HepG2 (cell line): ENCODE measurements around the gene THOC7. TPM values are rescaled to one million over a fixed set of nuclear protein-coding genes. Genes with fewer than 3 reads are reported as not detected.

Experiments
- ATF4 ChIP-seq, 2 experiments: fragments of 450-650 bp in 1 of 2; sonication (generic) in 1 of 2; formaldehyde crosslinking; IDR thresholded peaks; 2 replicates each; pipeline versions ENCODE4 v1.5.0 to v1.8.0; 2020 to 2022; ENCODE audit warnings: mild to moderate bottlenecking in 1 of 2, missing genetic modification reagents in 1 of 2
- BRCA1 ChIP-seq: sonication (generic); formaldehyde crosslinking; IDR thresholded peaks from 2 replicates; pipeline ENCODE4 v1.4.0; 2020; ENCODE audit warnings: missing genetic modification reagents
- CENPT ChIP-seq: sonication (generic); formaldehyde crosslinking; IDR thresholded peaks from 2 replicates; pipeline ENCODE4 v1.8.0; 2022; ENCODE audit warnings: low read depth, mild to moderate bottlenecking, moderate library complexity, missing genetic modification reagents
- FOXA3 ChIP-seq: IDR thresholded peaks from 2 replicates; pipeline ENCODE4 v1.6.1; 2016; ENCODE audit warnings: missing genetic modification reagents, missing compliant biosample characterization
- GATAD2A ChIP-seq: IDR thresholded peaks from 2 replicates; pipeline ENCODE4 v1.6.1; 2016
- HCFC1 ChIP-seq: fragments of 150-350 bp; IDR thresholded peaks from 2 replicates; pipeline ENCODE4 v1.6.1; 2014; ENCODE audit warnings: low read depth, low read length
- NFE2 ChIP-seq: sonication (generic); formaldehyde crosslinking; IDR thresholded peaks from 2 replicates; pipeline ENCODE4 v1.4.0; 2020; ENCODE audit warnings: missing genetic modification reagents
- PATZ1 ChIP-seq: sonication (generic); formaldehyde crosslinking; IDR thresholded peaks from 2 replicates; pipeline ENCODE4 v1.4.0; 2020; ENCODE audit warnings: missing genetic modification reagents
- POGZ ChIP-seq: sonication (generic); formaldehyde crosslinking; IDR thresholded peaks from 2 replicates; pipeline ENCODE4 v1.4.0; 2020; ENCODE audit warnings: mild to moderate bottlenecking, missing genetic modification reagents
- SMAD1 ChIP-seq: sonication (generic); formaldehyde crosslinking; IDR thresholded peaks from 2 replicates; pipeline ENCODE4 v1.4.0; 2020; ENCODE audit warnings: missing genetic modification reagents, low read depth, mild to moderate bottlenecking, borderline replicate concordance
- ZBTB37 ChIP-seq: sonication (generic); formaldehyde crosslinking; IDR thresholded peaks from 2 replicates; pipeline ENCODE4 v1.4.0; 2020; ENCODE audit warnings: mild to moderate bottlenecking, missing genetic modification reagents
- ZMYM2 ChIP-seq: sonication (generic); formaldehyde crosslinking; IDR thresholded peaks from 2 replicates; pipeline ENCODE4 v1.8.0; 2022; ENCODE audit warnings: mild to moderate bottlenecking, missing genetic modification reagents
- ZNF225 ChIP-seq: sonication (generic); formaldehyde crosslinking; IDR thresholded peaks from 2 replicates; pipeline ENCODE4 v1.4.0; 2020; ENCODE audit warnings: mild to moderate bottlenecking, missing genetic modification reagents
- ZNF430 ChIP-seq: sonication (generic); formaldehyde crosslinking; IDR thresholded peaks from 2 replicates; pipeline ENCODE4 v1.9.0; 2021; ENCODE audit warnings: mild to moderate bottlenecking, missing genetic modification reagents
- ZNF451 ChIP-seq: sonication (generic); formaldehyde crosslinking; IDR thresholded peaks from 2 replicates; pipeline ENCODE4 v1.5.0; 2020; ENCODE audit warnings: mild to moderate bottlenecking, missing genetic modification reagents
- ZNF460 ChIP-seq: sonication (generic); formaldehyde crosslinking; IDR thresholded peaks from 2 replicates; pipeline ENCODE4 v1.5.1; 2020; ENCODE audit warnings: missing genetic modification reagents, mild to moderate bottlenecking, borderline replicate concordance
- ZNF556 ChIP-seq: sonication (generic); formaldehyde crosslinking; IDR thresholded peaks from 2 replicates; pipeline ENCODE4 v1.4.0; 2020; ENCODE audit warnings: mild to moderate bottlenecking, missing genetic modification reagents, borderline replicate concordance
- ZNF772 ChIP-seq: sonication (generic); formaldehyde crosslinking; IDR thresholded peaks from 2 replicates; pipeline ENCODE4 v1.5.0; 2020; ENCODE audit warnings: mild to moderate bottlenecking, missing genetic modification reagents
- ZSCAN29 ChIP-seq: sonication (generic); formaldehyde crosslinking; conservative IDR thresholded peaks from 2 replicates; pipeline ENCODE4 v1.4.0; 2020; ENCODE audit warnings: mild to moderate bottlenecking, missing genetic modification reagents
- polyA plus RNA-seq, 8 experiments: library from polyadenylated mRNA; depleted of rRNA in 3 of 8; stranded (reverse) in 7 of 8; unstranded in 1 of 8; fragments of >200 nt; fragmentation: Illumina TruSeq in 4 of 8; extraction: Trizol in 4 of 8; gene quantifications; 2 replicates each; pipeline versions ENCODE4 v1.2.1 to v1.2.3, GENCODE V29; 2011 to 2016; ENCODE audit warnings: low read depth in 4 of 8, missing spikeins in 1 of 8, mixed read lengths in 1 of 8; ENCODE audit not compliant: insufficient read depth in 1 of 8
- total RNA-seq, 5 experiments: library from RNA; depleted of rRNA; stranded (reverse); fragments of >200 nt; fragmentation: Illumina TruSeq; extraction: Trizol; gene quantifications; 2 replicates each; pipeline ENCODE4 v1.2.3, GENCODE V29; 2016; ENCODE audit warnings: low read depth in 1 of 5
- TF ChIP-seq, protein P1 (sequence below): sonication (generic); formaldehyde crosslinking; IDR thresholded peaks from 2 replicates; pipeline ENCODE4 v1.4.0; 2020; ENCODE audit warnings: missing genetic modification reagents, borderline replicate concordance
- TF ChIP-seq, protein P2 (sequence below): sonication (generic); formaldehyde crosslinking; conservative IDR thresholded peaks from 2 replicates; pipeline ENCODE4 v1.4.0; 2020; ENCODE audit warnings: mild to moderate bottlenecking, missing genetic modification reagents, moderate library complexity

The THOC7 gene
- total and polyA plus RNA-seq, 2 of the 13 experiments (the other 11 are each of a cell fraction or from before 2014, with no cell fraction given) = 32.8 to 63.5 TPM

DNA sequence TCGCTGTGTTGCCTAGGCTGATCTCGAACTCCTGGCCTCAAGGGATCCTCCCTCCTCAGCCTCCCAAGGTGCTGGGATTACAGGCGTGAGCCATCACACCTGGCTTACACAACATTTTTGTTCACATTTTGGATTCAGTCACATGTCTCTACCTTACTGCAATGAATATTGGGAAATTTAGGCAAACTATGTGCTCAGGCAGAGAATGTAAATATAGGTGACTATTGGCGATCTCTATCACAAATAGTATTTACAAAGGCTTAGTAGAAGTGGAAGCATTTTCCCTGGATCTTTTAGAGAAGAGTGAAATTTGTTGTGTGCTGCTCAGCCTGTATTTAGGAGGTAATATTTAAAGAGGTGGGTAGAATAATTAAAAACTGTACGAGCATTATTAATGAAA, 27.9 kb upstream of the THOC7 start (continued):
- TF ChIP-seq ATF4 (CRISPR knock-in tag; IDR thresholded peaks at IDR 0.05) (peak in 1 of 2 experiments; percentile 81; a peak in 2 of 4 replicates), HCFC1 (no peak), BRCA1 (CRISPR knock-in tag) (no peak), ZNF460 (CRISPR knock-in tag) (no peak), FOXA3 (CRISPR knock-in tag) (peak; percentile 69), CENPT (CRISPR knock-in tag) (no peak), ZNF225 (no peak), ZNF556 (CRISPR knock-in tag) (no peak), ZMYM2 (CRISPR knock-in tag) (0 out of 2 replicates have a peak, but pooled peaks have one; percentile 23), ZNF451 (CRISPR knock-in tag) (no peak), PATZ1 (CRISPR knock-in tag) (no peak), POGZ (CRISPR knock-in tag) (0 out of 2 replicates have a peak, but pooled peaks have one; percentile 40), ZSCAN29 (CRISPR knock-in tag) (no peak), ZBTB37 (CRISPR knock-in tag) (0 out of 2 replicates have a peak, but pooled peaks have one; percentile 62), ZNF772 (no peak), SMAD1 (CRISPR knock-in tag) (no peak), ZNF430 (no peak), NFE2 (CRISPR knock-in tag) (no peak), GATAD2A (CRISPR knock-in tag) (peak; percentile 38; the same call in 1 of the 2 replicates)
- TF ChIP-seq, protein P1, sequence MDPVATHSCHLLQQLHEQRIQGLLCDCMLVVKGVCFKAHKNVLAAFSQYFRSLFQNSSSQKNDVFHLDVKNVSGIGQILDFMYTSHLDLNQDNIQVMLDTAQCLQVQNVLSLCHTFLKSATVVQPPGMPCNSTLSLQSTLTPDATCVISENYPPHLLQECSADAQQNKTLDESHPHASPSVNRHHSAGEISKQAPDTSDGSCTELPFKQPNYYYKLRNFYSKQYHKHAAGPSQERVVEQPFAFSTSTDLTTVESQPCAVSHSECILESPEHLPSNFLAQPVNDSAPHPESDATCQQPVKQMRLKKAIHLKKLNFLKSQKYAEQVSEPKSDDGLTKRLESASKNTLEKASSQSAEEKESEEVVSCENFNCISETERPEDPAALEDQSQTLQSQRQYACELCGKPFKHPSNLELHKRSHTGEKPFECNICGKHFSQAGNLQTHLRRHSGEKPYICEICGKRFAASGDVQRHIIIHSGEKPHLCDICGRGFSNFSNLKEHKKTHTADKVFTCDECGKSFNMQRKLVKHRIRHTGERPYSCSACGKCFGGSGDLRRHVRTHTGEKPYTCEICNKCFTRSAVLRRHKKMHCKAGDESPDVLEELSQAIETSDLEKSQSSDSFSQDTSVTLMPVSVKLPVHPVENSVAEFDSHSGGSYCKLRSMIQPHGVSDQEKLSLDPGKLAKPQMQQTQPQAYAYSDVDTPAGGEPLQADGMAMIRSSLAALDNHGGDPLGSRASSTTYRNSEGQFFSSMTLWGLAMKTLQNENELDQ (CRISPR knock-in tag) = no peak
- TF ChIP-seq, protein P2, sequence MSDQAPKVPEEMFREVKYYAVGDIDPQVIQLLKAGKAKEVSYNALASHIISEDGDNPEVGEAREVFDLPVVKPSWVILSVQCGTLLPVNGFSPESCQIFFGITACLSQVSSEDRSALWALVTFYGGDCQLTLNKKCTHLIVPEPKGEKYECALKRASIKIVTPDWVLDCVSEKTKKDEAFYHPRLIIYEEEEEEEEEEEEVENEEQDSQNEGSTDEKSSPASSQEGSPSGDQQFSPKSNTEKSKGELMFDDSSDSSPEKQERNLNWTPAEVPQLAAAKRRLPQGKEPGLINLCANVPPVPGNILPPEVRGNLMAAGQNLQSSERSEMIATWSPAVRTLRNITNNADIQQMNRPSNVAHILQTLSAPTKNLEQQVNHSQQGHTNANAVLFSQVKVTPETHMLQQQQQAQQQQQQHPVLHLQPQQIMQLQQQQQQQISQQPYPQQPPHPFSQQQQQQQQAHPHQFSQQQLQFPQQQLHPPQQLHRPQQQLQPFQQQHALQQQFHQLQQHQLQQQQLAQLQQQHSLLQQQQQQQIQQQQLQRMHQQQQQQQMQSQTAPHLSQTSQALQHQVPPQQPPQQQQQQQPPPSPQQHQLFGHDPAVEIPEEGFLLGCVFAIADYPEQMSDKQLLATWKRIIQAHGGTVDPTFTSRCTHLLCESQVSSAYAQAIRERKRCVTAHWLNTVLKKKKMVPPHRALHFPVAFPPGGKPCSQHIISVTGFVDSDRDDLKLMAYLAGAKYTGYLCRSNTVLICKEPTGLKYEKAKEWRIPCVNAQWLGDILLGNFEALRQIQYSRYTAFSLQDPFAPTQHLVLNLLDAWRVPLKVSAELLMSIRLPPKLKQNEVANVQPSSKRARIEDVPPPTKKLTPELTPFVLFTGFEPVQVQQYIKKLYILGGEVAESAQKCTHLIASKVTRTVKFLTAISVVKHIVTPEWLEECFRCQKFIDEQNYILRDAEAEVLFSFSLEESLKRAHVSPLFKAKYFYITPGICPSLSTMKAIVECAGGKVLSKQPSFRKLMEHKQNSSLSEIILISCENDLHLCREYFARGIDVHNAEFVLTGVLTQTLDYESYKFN (CRISPR knock-in tag) = no peak
